A673 (cell line): Measurements from ENCODE around the gene ADAMTS7.

Source experiments
- CTCF ChIP-seq: fragments of 300-800, 200-600 bp; sonication (generic); conservative IDR thresholded peaks from 2 replicates; pipeline ENCODE4 v1.5.1; 2017; ENCODE audit warnings: low read depth, mild to moderate bottlenecking, antibody characterized with exemption, low read length, moderate library complexity, mixed read lengths
- EZH2 ChIP-seq: fragments of 200-600 bp; sonication (generic); IDR thresholded peaks from 2 replicates; pipeline ENCODE4 v1.6.1; 2017; ENCODE audit warnings: borderline replicate concordance, low read depth, mild to moderate bottlenecking, mixed read lengths, antibody characterized with exemption, low read length; ENCODE audit not compliant: poor library complexity, severe bottlenecking

GRCh38 chr15:78734451-78735064, 76.7 kb downstream of the ADAMTS7 start:
- TF ChIP-seq CTCF, result no peak
- TF ChIP-seq EZH2, result no peak
